ENCODE results near the gene RIOK2. TPM values are rescaled to one million over a fixed set of nuclear protein-coding genes. Genes with fewer than 3 reads are reported as not detected.

RIOK2 gene
- total RNA-seq, 2 donors from 2014 or later = 16.2 to 20.5 TPM

- no peak for DNase-seq (ENCODE audit: low spot score)
- Histone ChIP-seq H3K27me3 (replicated peaks; ENCODE audit: insufficient read depth) (no peaks in the 10 kb centered on the region), H3K27ac (no peak overlapping the region), H3K4me1 (replicated peaks) (no peaks in the 10 kb centered on the region), H3K9me3 (no peaks in the 10 kb centered on the region), H3K36me3 (no peaks in the 10 kb centered on the region), H3K4me3 (no peak overlapping the region)
- intact Hi-C loops (cut with DNase I) = no loop called here
- 65% methylated on average over 2 of the region's 2 CpGs for WGBS
- TF ChIP-seq POLR2A (IDR thresholded peaks at IDR 0.05) (no peak), CTCF (IDR thresholded peaks at IDR 0.05) (no peak), POLR2AphosphoS5 (IDR thresholded peaks at IDR 0.05) (no peak)
These were observed 64.6 kb downstream of the RIOK2 start for GRCh38 chr5:97118261-97119006.

- intact Hi-C loops (cut with DNase I) = no loop called here
- no peak overlapping the region for H3K4me3 ChIP-seq
- H3K9me3 ChIP-seq = no peaks in the 10 kb centered on the region
- no peaks in the 10 kb centered on the region for H3K36me3 ChIP-seq
- no peak for TF ChIP-seq CTCF (IDR thresholded peaks at IDR 0.05)
- no peak for TF ChIP-seq POLR2AphosphoS5 (IDR thresholded peaks at IDR 0.05)
- TF ChIP-seq POLR2A (IDR thresholded peaks at IDR 0.05) = no peak
- H3K27me3 ChIP-seq (replicated peaks; ENCODE audit: insufficient read depth) = no peaks in the 10 kb centered on the region
- no peaks in the 10 kb centered on the region for H3K4me1 ChIP-seq (replicated peaks)
- 86% methylated on average over 9 of the region's 9 CpGs for WGBS
- no peak for DNase-seq (ENCODE audit: low spot score)
- no peak overlapping the region for H3K27ac ChIP-seq
These were observed 67.1 kb downstream of the RIOK2 start for GRCh38 chr5:97115932-97116331.

- H3K27me3 ChIP-seq (replicated peaks; ENCODE audit: insufficient read depth) = no peaks in the 10 kb centered on the region
- no peak overlapping the region for H3K4me3 ChIP-seq
- WGBS = 64% methylated on average over 6 of the region's 6 CpGs
- H3K27ac ChIP-seq = no peak overlapping the region
- no peaks in the 10 kb centered on the region for H3K9me3 ChIP-seq
- no peaks in the 10 kb centered on the region for H3K4me1 ChIP-seq (replicated peaks)
- no peaks in the 10 kb centered on the region for H3K36me3 ChIP-seq
- TF ChIP-seq POLR2A (IDR thresholded peaks at IDR 0.05) = no peak
- no peak for TF ChIP-seq POLR2AphosphoS5 (IDR thresholded peaks at IDR 0.05)
- TF ChIP-seq CTCF (IDR thresholded peaks at IDR 0.05) = no peak
- intact Hi-C loops (cut with DNase I) = no loop called here
- DNase-seq (ENCODE audit: low spot score) = no peak
These were observed 70.8 kb downstream of the RIOK2 start for GRCh38 chr5:97112230-97112629.

GRCh38 chr5:97111616-97112015 lies 71.4 kb downstream of the RIOK2 start:
- Histone ChIP-seq H3K27ac (no peak overlapping the region), H3K4me3 (no peak overlapping the region), H3K4me1 (replicated peaks) (no peaks in the 10 kb centered on the region), H3K36me3 (no peaks in the 10 kb centered on the region), H3K9me3 (no peaks in the 10 kb centered on the region), H3K27me3 (replicated peaks; ENCODE audit: insufficient read depth) (no peaks in the 10 kb centered on the region)
- DNase-seq (ENCODE audit: low spot score) = no peak
- TF ChIP-seq CTCF (IDR thresholded peaks at IDR 0.05) = no peak
- TF ChIP-seq POLR2AphosphoS5 (IDR thresholded peaks at IDR 0.05) = no peak
- no peak for TF ChIP-seq POLR2A (IDR thresholded peaks at IDR 0.05)
- intact Hi-C loops (cut with DNase I) = no loop called here
- WGBS = 23% methylated on average over 4 of the region's 4 CpGs

GRCh38 chr5:97111004-97111403 lies 72.0 kb downstream of the RIOK2 start:
- Histone ChIP-seq H3K27me3 (replicated peaks; ENCODE audit: insufficient read depth) (no peaks in the 10 kb centered on the region), H3K27ac (no peak overlapping the region), H3K36me3 (no peaks in the 10 kb centered on the region), H3K4me3 (no peak overlapping the region), H3K4me1 (replicated peaks) (no peaks in the 10 kb centered on the region), H3K9me3 (no peaks in the 10 kb centered on the region)
- TF ChIP-seq CTCF (IDR thresholded peaks at IDR 0.05) = no peak
- intact Hi-C loops (cut with DNase I) = no loop called here
- no peak for DNase-seq (ENCODE audit: low spot score)
- 66% methylated on average over 5 of the region's 5 CpGs for WGBS
